HG03025 (cell line): Measurements from ENCODE around the gene COL4A6.

Experiments used
- ATAC-seq: cut with Tn5 transposase; IDR thresholded peaks from one replicate; pipeline ENCODE4 v1.9.1; 2021; ENCODE audit warnings: mild to moderate bottlenecking, moderate library complexity; ENCODE audit not compliant: unreplicated experiment, low FRiP score

Gene COL4A6

GRCh38 chrX:108341947-108342346 is 96.3 kb downstream of the COL4A6 start:
- ATAC-seq, result no peak

DNA sequence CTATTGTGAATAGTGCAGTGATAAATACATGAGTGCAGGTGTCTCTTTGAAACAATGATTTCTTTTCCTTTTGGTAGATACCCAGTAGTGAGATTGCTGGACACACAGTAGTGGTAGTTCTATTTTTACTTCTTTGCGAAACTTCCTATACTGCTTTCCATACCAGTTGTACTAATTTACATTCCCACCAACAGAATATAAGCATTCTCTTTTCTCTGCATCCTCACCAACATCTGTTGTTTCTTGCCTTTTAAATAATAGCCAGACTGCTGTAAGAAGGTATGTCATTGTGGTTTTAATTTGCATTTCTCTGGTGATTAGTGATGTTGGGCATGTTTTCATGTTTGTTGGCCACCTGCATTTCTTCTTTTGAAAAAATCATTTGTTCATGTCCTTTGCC is 105.9 kb downstream of the COL4A6 start:
- ATAC-seq, result no peak

- no peak for ATAC-seq
These were observed 106.9 kb downstream of the COL4A6 start for GRCh38 chrX:108331126-108331909.

- ATAC-seq, result no peak
These were observed 114.5 kb downstream of the COL4A6 start for GRCh38 chrX:108323751-108324150.

GRCh38 chrX:108322234-108322633 is 116.0 kb downstream of the COL4A6 start:
- ATAC-seq, result no peak

DNA sequence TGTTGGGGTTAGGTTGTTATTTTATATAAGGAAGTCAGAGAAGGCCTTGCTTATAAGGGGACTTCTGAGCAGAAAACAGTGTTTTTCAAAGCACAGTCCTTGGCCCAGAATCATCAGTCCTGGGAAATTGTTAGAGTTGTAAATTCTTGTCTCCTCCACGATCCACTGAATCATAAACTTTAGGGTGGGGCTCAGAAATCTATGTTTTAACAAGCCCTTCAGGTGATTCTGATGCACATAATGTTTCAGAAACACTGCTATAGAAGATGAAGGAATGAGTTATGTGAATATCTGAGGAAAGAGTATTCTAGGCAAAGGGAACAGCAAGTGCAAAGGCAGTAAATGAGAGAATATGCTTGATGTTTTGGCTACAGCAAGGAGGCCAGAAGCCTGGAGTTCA is 121.8 kb downstream of the COL4A6 start:
- ATAC-seq, result no peak

DNA sequence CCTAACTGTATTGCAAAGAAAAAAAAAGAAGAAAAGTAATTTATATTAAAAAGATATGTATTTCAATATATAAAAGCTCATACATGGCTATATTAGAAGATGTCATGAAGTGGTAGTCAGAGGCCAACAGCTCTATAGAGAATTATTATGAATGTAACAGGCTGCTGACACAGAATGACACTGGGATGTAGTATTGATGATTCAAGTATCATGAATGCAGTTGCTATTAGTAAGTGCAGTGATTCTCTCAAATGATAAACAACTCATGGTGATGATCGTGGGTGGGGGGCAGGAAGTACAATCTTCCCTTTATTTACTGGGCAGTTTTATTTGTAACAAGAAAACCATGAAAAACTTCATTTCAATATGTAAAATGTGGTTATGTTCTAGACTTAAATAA is 124.6 kb downstream of the COL4A6 start:
- ATAC-seq, result no peak

GRCh38 chrX:108312957-108313356 is 125.3 kb downstream of the COL4A6 start:
- no peak for ATAC-seq

- no peak for ATAC-seq
These were observed 126.2 kb downstream of the COL4A6 start for GRCh38 chrX:108312011-108312410.

DNA sequence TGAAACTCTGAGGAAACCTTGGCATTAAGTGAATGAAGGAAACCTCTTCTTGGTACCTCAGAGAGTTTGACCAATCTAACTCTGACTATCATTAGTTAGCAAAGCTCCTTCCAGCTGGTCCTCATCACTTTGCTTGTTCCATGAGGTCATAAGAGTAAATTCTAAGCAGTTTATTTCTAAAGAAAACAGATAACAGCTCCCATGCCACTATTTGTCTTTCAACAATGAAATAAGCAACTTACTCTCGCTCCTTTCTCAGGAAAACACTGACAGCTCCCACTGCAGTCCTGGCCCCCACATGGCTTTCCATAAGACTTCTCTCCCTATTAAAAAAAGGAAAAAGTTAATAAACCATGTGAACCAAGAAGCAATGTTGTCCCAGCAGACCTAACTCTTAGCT is 127.7 kb downstream of the COL4A6 start:
- ATAC-seq, result no peak

GRCh38 chrX:108309144-108309543 is 129.1 kb downstream of the COL4A6 start:
- ATAC-seq, result no peak

GRCh38 chrX:108307132-108308085 is 130.8 kb downstream of the COL4A6 start:
- ATAC-seq, result no peak

- ATAC-seq, result no peak
These were observed 132.1 kb downstream of the COL4A6 start for GRCh38 chrX:108306086-108306485.

GRCh38 chrX:108304757-108305156 is 133.5 kb downstream of the COL4A6 start:
- no peak for ATAC-seq

DNA sequence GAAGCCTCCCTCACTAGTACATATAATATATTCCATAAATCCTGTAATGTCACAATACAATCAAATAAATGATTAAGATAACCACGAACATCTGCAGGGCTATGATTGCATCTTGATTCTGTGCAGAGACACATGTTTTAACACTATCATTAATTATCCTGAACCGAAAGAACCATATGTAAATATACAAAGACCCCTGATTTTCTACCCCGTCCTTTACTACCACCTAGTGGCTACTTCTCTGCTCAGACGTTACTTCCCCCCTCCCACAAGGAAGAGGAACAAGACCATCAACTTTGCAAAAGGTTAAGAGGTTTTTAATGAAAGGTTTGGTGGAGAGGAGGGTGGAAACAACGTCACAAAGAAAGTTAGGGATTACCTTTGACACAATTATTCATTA is 134.0 kb downstream of the COL4A6 start:
- no peak for ATAC-seq

DNA sequence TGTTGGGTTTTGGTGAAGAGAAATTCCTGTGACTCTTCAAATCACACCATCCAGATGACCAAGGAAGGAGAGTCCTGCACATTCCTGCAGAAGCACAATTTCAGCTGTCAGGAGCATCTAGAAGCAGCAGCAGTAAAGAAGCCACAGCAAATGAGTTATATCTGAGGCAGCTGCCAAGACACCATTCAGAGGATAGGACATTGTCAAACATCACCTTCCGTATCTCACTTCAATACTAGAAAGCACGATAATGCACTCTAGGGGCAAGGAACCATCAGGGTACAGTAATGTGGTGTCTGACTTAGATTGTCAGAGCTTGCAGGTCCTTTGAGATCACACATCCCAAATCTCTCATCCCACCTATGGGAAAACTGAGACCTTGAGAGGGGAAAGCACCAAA is 134.5 kb downstream of the COL4A6 start:
- ATAC-seq, result no peak

GRCh38 chrX:108299704-108300103 is 138.5 kb downstream of the COL4A6 start:
- ATAC-seq, result no peak

DNA sequence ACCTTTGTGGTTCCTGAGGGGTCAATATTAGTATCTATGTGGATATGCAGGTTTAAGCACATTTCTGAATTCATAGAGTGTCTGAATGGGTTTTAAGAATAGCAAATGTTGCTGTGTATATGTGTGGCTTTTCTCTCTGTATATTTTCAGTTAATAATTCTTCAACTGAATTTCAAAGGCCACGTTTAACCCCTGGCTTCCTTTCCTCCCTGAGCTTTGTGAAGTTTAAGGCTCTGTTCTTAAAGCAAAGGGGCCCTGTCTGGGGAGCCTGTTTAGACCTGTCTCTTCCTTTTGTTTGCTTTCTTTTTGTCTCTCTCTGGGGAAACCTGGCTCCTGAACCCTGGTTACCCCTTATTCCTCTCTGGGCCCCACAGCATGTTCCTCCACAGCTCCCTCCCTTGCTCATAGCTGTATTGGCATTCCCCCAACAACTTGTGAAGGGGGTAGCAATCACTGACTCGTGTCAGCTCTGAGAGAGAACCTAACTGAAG is 139.1 kb downstream of the COL4A6 start:
- peak; percentile 44 for ATAC-seq

DNA sequence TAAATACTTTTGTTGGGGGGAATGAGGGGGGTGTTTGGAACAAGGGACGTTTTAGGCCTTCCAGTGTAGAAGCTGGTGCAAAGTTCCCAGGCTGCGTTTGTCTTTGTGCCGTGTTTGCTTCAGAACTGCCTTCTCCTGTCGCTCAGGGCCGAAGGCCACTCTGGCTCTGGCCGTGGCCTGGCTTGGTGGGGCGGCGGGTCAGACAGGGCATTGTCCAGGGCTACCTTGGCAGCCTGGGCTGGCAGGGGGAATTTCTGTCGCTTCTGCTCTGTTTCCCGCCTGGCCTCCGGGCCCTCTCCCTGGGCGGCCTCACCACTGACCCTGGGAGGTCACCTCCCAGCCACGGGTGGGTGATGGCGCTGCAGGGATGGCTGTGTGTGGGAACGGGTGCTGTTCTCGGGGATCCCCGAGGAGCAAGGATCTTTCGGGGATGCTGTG is 140.0 kb downstream of the COL4A6 start:
- ATAC-seq, result no peak

GRCh38 chrX:108297290-108297689 is 140.9 kb downstream of the COL4A6 start:
- no peak for ATAC-seq

- no peak for ATAC-seq
These were observed 146.2 kb downstream of the COL4A6 start for GRCh38 chrX:108292053-108292452.
